Type B pancreatic cell (in vitro differentiated cells): ENCODE results near the gene THG1L. TPM values are rescaled to one million over a fixed set of nuclear protein-coding genes. Genes with fewer than 3 reads are reported as not detected.
A peak's percentile ranks its signal among the peaks of the same experiment; 100 is the strongest.

Experiments
- DNase-seq: peaks from one replicate; pipeline ENCODE4 v3.0.0; 2021; ENCODE audit warnings: mixed read lengths; ENCODE audit not compliant: unreplicated experiment; ENCODE audit errors: extremely low spot score
- H3K27ac Mint-ChIP-seq: 2 replicates; pipeline ENCODE4 v1.8.0; 2021; ENCODE audit warnings: mild to moderate bottlenecking, mixed read lengths
- H3K27me3 Mint-ChIP-seq: 2 replicates; pipeline ENCODE4 v1.8.0; 2021; ENCODE audit warnings: mixed read lengths
- H3K36me3 Mint-ChIP-seq: 2 replicates; pipeline ENCODE4 v1.8.0; 2021; ENCODE audit warnings: mixed read lengths
- H3K4me1 Mint-ChIP-seq: one replicate; pipeline ENCODE4 v1.8.0; 2021; ENCODE audit warnings: mixed read lengths; ENCODE audit not compliant: unreplicated experiment
- H3K4me3 Mint-ChIP-seq: 2 replicates; pipeline ENCODE4 v1.8.0; 2021; ENCODE audit warnings: mild to moderate bottlenecking, mixed read lengths
- H3K9me3 Mint-ChIP-seq: 2 replicates; pipeline ENCODE4 v1.8.0; 2021; ENCODE audit warnings: mixed read lengths
- CTCF ChIP-seq: fragments of 200-600 bp; sonication (generic); conservative IDR thresholded peaks from 2 replicates; pipeline ENCODE4 v1.5.0; 2021; ENCODE audit warnings: antibody characterized with exemption, mild to moderate bottlenecking
- total RNA-seq: library from RNA; stranded (reverse); gene quantifications from 2 replicates; pipeline ENCODE4 v1.2.1, GENCODE V29; 2021; ENCODE audit warnings: low replicate concordance

Gene THG1L
- total RNA-seq, 1 donor from 2014 or later: 13.6 TPM

GRCh38 chr5:157741131-157741530 lies 9.9 kb downstream of the THG1L start:
- TF ChIP-seq CTCF: no peak
- no peak overlapping the region for H3K4me3 Mint-ChIP-seq
- peaks cover 5% of the 10 kb centered on the region for H3K27me3 Mint-ChIP-seq
- peaks cover 10% of the 10 kb centered on the region for H3K4me1 Mint-ChIP-seq
- no peak for DNase-seq
- no peak overlapping the region for H3K27ac Mint-ChIP-seq
- no peaks in the 10 kb centered on the region for H3K9me3 Mint-ChIP-seq
- H3K36me3 Mint-ChIP-seq: no peaks in the 10 kb centered on the region

GRCh38 chr5:157743163-157744050 lies 12.2 kb downstream of the THG1L start, which contains the start of gene LSM11:
Gene LSM11, plus strand, starts transcription at chr5:157743712. Its CDS starts 39 bp downstream, at chr5:157743751.
- H3K4me1 Mint-ChIP-seq: peaks cover 18% of the 10 kb centered on the region
- peaks cover 5% of the 10 kb centered on the region for H3K27me3 Mint-ChIP-seq
- no peaks in the 10 kb centered on the region for H3K36me3 Mint-ChIP-seq
- peak within 1 kb of the TSS; percentile 93 for H3K4me3 Mint-ChIP-seq
- peak; percentile 96 for DNase-seq
- peak within 1 kb of the TSS; percentile 84 for H3K27ac Mint-ChIP-seq
- no peaks in the 10 kb centered on the region for H3K9me3 Mint-ChIP-seq
- TF ChIP-seq CTCF: peak; percentile 100

- no peak for TF ChIP-seq CTCF
- peak; percentile 74 for DNase-seq
These were observed 13.1 kb downstream of the THG1L start for GRCh38 chr5:157744051-157745011.

GRCh38 chr5:157745041-157745456 lies 13.8 kb downstream of the THG1L start:
- Mint-ChIP-seq H3K4me1 (peaks cover 18% of the 10 kb centered on the region), H3K4me3 (peak overlapping the region; percentile 93), H3K9me3 (no peaks in the 10 kb centered on the region), H3K27me3 (peaks cover 5% of the 10 kb centered on the region), H3K36me3 (no peaks in the 10 kb centered on the region), H3K27ac (no peak overlapping the region)
- TF ChIP-seq CTCF: no peak
- no peak for DNase-seq

More at GRCh38 chr5:157744051-157745011, 13.1 kb downstream of the THG1L start:
- H3K27ac Mint-ChIP-seq: peak overlapping the region; percentile 43
- no peaks in the 10 kb centered on the region for H3K36me3 Mint-ChIP-seq
- H3K4me1 Mint-ChIP-seq: peaks cover 18% of the 10 kb centered on the region
- no peaks in the 10 kb centered on the region for H3K9me3 Mint-ChIP-seq
- peak overlapping the region; percentile 93 for H3K4me3 Mint-ChIP-seq
- peaks cover 5% of the 10 kb centered on the region for H3K27me3 Mint-ChIP-seq

- H3K4me3 Mint-ChIP-seq: no peak overlapping the region
- DNase-seq: no peak
- peaks cover 18% of the 10 kb centered on the region for H3K4me1 Mint-ChIP-seq
- no peaks in the 10 kb centered on the region for H3K36me3 Mint-ChIP-seq
- H3K27ac Mint-ChIP-seq: no peak overlapping the region
- TF ChIP-seq CTCF: no peak
- H3K9me3 Mint-ChIP-seq: no peaks in the 10 kb centered on the region
- peaks cover 5% of the 10 kb centered on the region for H3K27me3 Mint-ChIP-seq
These were observed 16.0 kb downstream of the THG1L start for GRCh38 chr5:157747173-157747740.
